K562 (cell line): Measurements from ENCODE around the gene SLC6A4. TPM values are rescaled to one million over a fixed set of nuclear protein-coding genes. Genes with fewer than 3 reads are reported as not detected.

Source experiments
- ATAC-seq: fragments of 200-7000 bp; cut with Tn5 transposase; 3 replicates; pipeline ENCODE4 v1.9.1; 2020; ENCODE audit warnings: moderate library complexity
- BruUV-seq: library from RNA; stranded (reverse); fragments of 400-500 nt; replicated peaks from 2 replicates; lab custom pipeline; 2021; lab: Mats Ljungman, UMichigan
- CTCF ChIA-PET: fragments of 300-600 bp; formaldehyde crosslinking; extraction: SDS; loops from one replicate; lab custom pipeline; 2021; ENCODE audit warnings: low intra/inter-chr PET ratio; lab: Yijun Ruan, JAX
- POLR2A ChIA-PET: fragments of 300-600, 350-650 bp; sonication (Branson Sonifier 250); formaldehyde crosslinking; extraction: SDS; loops from one replicate; lab custom pipeline; 2021; ENCODE audit warnings: antibody characterized with exemption, inconsistent platforms; lab: Yijun Ruan, JAX
- DNase-seq, 4 experiments: peaks; one replicate each; pipeline versions ENCODE4 v3.0.0 to v3.0.0-alpha.2; 2011 to 2018; ENCODE audit warnings: low spot score in 3 of 4, mixed read lengths in 3 of 4; ENCODE audit errors: extremely low read depth in 1 of 4
- FAIRE-seq: peaks from 2 replicates; lab custom pipeline; 2011; peaks lifted over from hg19 to GRCh38; lab: Jason Lieb, UNC
- H2AFZ ChIP-seq: 2 replicates; pipeline ENCODE4 v1.6.0; 2011; ENCODE audit warnings: low read depth, low read length, control low read depth, inconsistent platforms
- H3K27ac ChIP-seq: fragments of 200-600 bp; 3 replicates; pipeline ENCODE4 v1.8.0; 2011; ENCODE audit warnings: low read depth, mild to moderate bottlenecking, control low read depth, inconsistent platforms, low read length, moderate library complexity, mixed read lengths; ENCODE audit errors: extremely low read depth
- H3K27me3 ChIP-seq, 2 experiments: fragments of 300-600 bp in 1 of 2; 2 replicates in 1 of 2; 3 replicates in 1 of 2; pipeline versions ENCODE4 v1.6.0 to v1.8.0; 2011; ENCODE audit warnings: inconsistent platforms in 2 of 2, low read length in 2 of 2, mild to moderate bottlenecking in 1 of 2, mixed read lengths in 1 of 2, moderate library complexity in 1 of 2; ENCODE audit not compliant: control insufficient read depth in 2 of 2, insufficient read depth in 2 of 2
- H3K36me3 ChIP-seq: fragments of 300-600 bp; 3 replicates; pipeline ENCODE4 v1.8.0; 2011; ENCODE audit warnings: mild to moderate bottlenecking, low read length, inconsistent platforms; ENCODE audit not compliant: control insufficient read depth, insufficient read depth
- H3K4me1 ChIP-seq, 2 experiments: fragments of 200-600 bp in 1 of 2; replicated peaks in 1 of 2; 2 replicates in 1 of 2; 3 replicates in 1 of 2; pipeline versions ENCODE4 v1.5.1 to v1.8.0; 2011; ENCODE audit warnings: inconsistent platforms in 2 of 2, low read length in 2 of 2, mild to moderate bottlenecking in 1 of 2, mixed read lengths in 1 of 2, moderate library complexity in 1 of 2; ENCODE audit not compliant: control insufficient read depth in 2 of 2, insufficient read depth in 2 of 2
- H3K4me2 ChIP-seq: 2 replicates; pipeline ENCODE4 v1.6.1; 2011; ENCODE audit warnings: low read length, control low read depth, inconsistent platforms, mixed read lengths; ENCODE audit not compliant: insufficient read depth
- H3K4me3 ChIP-seq: fragments of 200-600 bp; sonication (generic), shearing (Covaris generic); 2 replicates; pipeline ENCODE4 v1.5.1; 2016; ENCODE audit warnings: control low read depth, inconsistent platforms
- H3K79me2 ChIP-seq: fragments of 200-600 bp; 3 replicates; pipeline ENCODE4 v1.8.0; 2011; ENCODE audit warnings: low read length, inconsistent platforms; ENCODE audit not compliant: control insufficient read depth, insufficient read depth
- H3K9ac ChIP-seq, 2 experiments: 2 replicates each; pipeline versions ENCODE4 v1.6.0 to v1.6.1; 2011; ENCODE audit warnings: low read depth in 2 of 2, low read length in 2 of 2, control low read depth in 1 of 2, inconsistent platforms in 1 of 2, mild to moderate bottlenecking in 1 of 2, mixed read lengths in 1 of 2; ENCODE audit not compliant: insufficient read depth in 1 of 2
- H3K9me1 ChIP-seq: one replicate; pipeline ENCODE4 v1.6.0; 2011; ENCODE audit warnings: inconsistent platforms, mild to moderate bottlenecking, low read length, moderate library complexity; ENCODE audit not compliant: control insufficient read depth, insufficient read depth
- H3K9me3 ChIP-seq: replicated peaks from 2 replicates; pipeline ENCODE4 v1.5.1; 2011; ENCODE audit warnings: low read depth, low read length, inconsistent platforms; ENCODE audit not compliant: control insufficient read depth, insufficient read depth
- H4K20me1 ChIP-seq: replicated peaks from 2 replicates; pipeline ENCODE4 v1.6.1; 2011; ENCODE audit warnings: low read length, inconsistent platforms, mixed read lengths; ENCODE audit not compliant: control insufficient read depth, insufficient read depth
- BCLAF1 ChIP-seq, 2 experiments: fragments of 450-650 bp in 1 of 2; IDR thresholded peaks; 2 replicates each; pipeline ENCODE4 v1.6.1; 2011 to 2017; ENCODE audit warnings: low read depth in 2 of 2, antibody characterized with exemption in 1 of 2, borderline replicate concordance in 1 of 2, low read length in 1 of 2, mild to moderate bottlenecking in 1 of 2, mixed read lengths in 1 of 2; ENCODE audit not compliant: control insufficient read depth in 1 of 2
- HBP1 ChIP-seq: fragments of 450-650 bp; formaldehyde crosslinking; IDR thresholded peaks from 2 replicates; pipeline ENCODE4 v1.4.0; 2022; ENCODE audit warnings: missing genetic modification characterization
- IFI16 ChIP-seq: fragments of 250-450 bp; sonication (Bioruptor Pico); IDR thresholded peaks from 2 replicates; pipeline ENCODE4 v2.1.2; 2022; ENCODE audit warnings: mild to moderate bottlenecking, inconsistent platforms
- RBM15 ChIP-seq: fragments of 200-400 bp; formaldehyde crosslinking; IDR thresholded peaks from 2 replicates; pipeline ENCODE4 v1.6.1; 2018; ENCODE audit warnings: mild to moderate bottlenecking, low read length, moderate library complexity; ENCODE audit not compliant: insufficient read depth
- WGBS: fragments of 100-300 bp; shearing (Covaris generic); methylation state at CpG from one replicate; pipeline ENCODE4 v1.1.6; 2016; ENCODE audit warnings: low coverage, mixed read lengths; ENCODE audit not compliant: insufficient coverage; ENCODE audit errors: missing lambda C conversion rate; 5-methylcytosine and 5-hydroxymethylcytosine counted together
- in situ Hi-C: fragments of 300-500 bp; cut with MboI; formaldehyde crosslinking; loops from 4 replicates; pipeline ENCODE4 v1.15.0; 2018; ENCODE audit warnings: inconsistent platforms, mixed read lengths
- intact Hi-C: fragments of 100-400 bp; cut with micrococcal nuclease; formaldehyde crosslinking; loops from 2 replicates; pipeline ENCODE4 v1.14.2; 2022
- polyA plus RNA-seq, 8 experiments: library from polyadenylated mRNA; depleted of rRNA in 4 of 8; stranded (reverse) in 5 of 8; unstranded in 3 of 8; fragments of >200 nt; fragmentation: Nextera tagmentation in 2 of 8; fragmentation: Illumina TruSeq in 1 of 8; extraction: Ambion mirVana in 2 of 8; extraction: Trizol in 1 of 8; gene quantifications; 2 replicates each; pipeline versions ENCODE4 v1.2.1 to v1.2.3, GENCODE V29; 2011 to 2014; ENCODE audit warnings: inconsistent platforms in 1 of 8, missing spikeins in 1 of 8
- total RNA-seq, 7 experiments: library from RNA; depleted of rRNA in 6 of 7; stranded (reverse); fragments of >200 nt in 6 of 7; fragmentation: Illumina TruSeq in 2 of 7; extraction: Trizol in 2 of 7; gene quantifications; 2 replicates each; pipeline versions ENCODE4 v1.2.1 to v1.2.3, GENCODE V29; 2011 to 2021; ENCODE audit warnings: low replicate concordance in 1 of 7
- TF ChIP-seq, protein P1 (sequence below): fragments of 250-450 bp; sonication (Bioruptor Pico); IDR thresholded peaks from 2 replicates; pipeline ENCODE4 v1.5.1; 2021; ENCODE audit warnings: mild to moderate bottlenecking
- TF ChIP-seq, protein P2 (sequence below), 2 experiments: fragments of 450-650 bp; IDR thresholded peaks; 2 replicates each; pipeline ENCODE4 v1.6.1; 2016; ENCODE audit warnings: mild to moderate bottlenecking in 2 of 2, borderline replicate concordance in 1 of 2, low read depth in 1 of 2, moderate library complexity in 1 of 2

The SLC6A4 gene
- total and polyA plus RNA-seq, 9 of the 15 experiments (the other 6 are each of a cell fraction or from before 2014, with no cell fraction given), result 0.05 to 0.09 (median 0.07) TPM; not detected in 6

GRCh38 chr17:30273373-30273772, 37.9 kb upstream of the SLC6A4 start:
- Histone ChIP-seq H3K9me1 (no peaks in the 10 kb centered on the region), H3K79me2 (no peaks in the 10 kb centered on the region), H4K20me1 (no peaks in the 10 kb centered on the region), H3K4me3 (no peak overlapping the region), H2AFZ (no peak overlapping the region), H3K27me3 (no peaks in the 10 kb centered on the region), H3K4me2 (no peak overlapping the region), H3K27ac (no peak overlapping the region), H3K9ac (no peak overlapping the region), H3K36me3 (peaks cover 84% of the 10 kb centered on the region), H3K9me3 (no peaks in the 10 kb centered on the region), H3K4me1 (no peaks in the 10 kb centered on the region)
- ATAC-seq (no peak), DNase-seq (no peak), FAIRE-seq (no peak)
- in situ Hi-C loops, result loop anchor here (10.0 kb wide), 1 partner anchor 159 kb away; the partner anchor contains the start of gene NSRP1
- 84% methylated on average over 6 of the region's 6 CpGs for WGBS
- POLR2A ChIA-PET, result interaction anchor here (0.8 kb wide), 1 partner anchor 16 kb away, joined by 3 read pairs; no protein-coding TSS in a partner anchor
- intact Hi-C loops, result loop anchor here (10.0 kb wide), 1 partner anchor 61 kb away; the partner anchor contains the start of gene TMIGD1
- CTCF ChIA-PET, result no interaction called here
- BruUV-seq, result no TSS peak
- no peak for TF ChIP-seq HBP1 (CRISPR knock-in tag)
- TF ChIP-seq, protein P1, sequence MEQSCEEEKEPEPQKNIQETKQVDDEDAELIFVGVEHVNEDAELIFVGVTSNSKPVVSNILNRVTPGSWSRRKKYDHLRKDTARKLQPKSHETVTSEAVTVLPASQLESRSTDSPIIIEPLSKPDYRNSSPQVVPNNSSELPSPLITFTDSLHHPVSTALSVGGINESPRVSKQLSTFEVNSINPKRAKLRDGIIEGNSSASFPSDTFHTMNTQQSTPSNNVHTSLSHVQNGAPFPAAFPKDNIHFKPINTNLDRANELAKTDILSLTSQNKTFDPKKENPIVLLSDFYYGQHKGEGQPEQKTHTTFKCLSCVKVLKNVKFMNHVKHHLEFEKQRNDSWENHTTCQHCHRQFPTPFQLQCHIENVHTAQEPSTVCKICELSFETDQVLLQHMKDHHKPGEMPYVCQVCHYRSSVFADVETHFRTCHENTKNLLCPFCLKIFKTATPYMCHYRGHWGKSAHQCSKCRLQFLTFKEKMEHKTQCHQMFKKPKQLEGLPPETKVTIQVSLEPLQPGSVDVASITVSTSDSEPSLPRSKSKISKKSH (CRISPR knock-in tag), result no peak
- TF ChIP-seq, protein P2, sequence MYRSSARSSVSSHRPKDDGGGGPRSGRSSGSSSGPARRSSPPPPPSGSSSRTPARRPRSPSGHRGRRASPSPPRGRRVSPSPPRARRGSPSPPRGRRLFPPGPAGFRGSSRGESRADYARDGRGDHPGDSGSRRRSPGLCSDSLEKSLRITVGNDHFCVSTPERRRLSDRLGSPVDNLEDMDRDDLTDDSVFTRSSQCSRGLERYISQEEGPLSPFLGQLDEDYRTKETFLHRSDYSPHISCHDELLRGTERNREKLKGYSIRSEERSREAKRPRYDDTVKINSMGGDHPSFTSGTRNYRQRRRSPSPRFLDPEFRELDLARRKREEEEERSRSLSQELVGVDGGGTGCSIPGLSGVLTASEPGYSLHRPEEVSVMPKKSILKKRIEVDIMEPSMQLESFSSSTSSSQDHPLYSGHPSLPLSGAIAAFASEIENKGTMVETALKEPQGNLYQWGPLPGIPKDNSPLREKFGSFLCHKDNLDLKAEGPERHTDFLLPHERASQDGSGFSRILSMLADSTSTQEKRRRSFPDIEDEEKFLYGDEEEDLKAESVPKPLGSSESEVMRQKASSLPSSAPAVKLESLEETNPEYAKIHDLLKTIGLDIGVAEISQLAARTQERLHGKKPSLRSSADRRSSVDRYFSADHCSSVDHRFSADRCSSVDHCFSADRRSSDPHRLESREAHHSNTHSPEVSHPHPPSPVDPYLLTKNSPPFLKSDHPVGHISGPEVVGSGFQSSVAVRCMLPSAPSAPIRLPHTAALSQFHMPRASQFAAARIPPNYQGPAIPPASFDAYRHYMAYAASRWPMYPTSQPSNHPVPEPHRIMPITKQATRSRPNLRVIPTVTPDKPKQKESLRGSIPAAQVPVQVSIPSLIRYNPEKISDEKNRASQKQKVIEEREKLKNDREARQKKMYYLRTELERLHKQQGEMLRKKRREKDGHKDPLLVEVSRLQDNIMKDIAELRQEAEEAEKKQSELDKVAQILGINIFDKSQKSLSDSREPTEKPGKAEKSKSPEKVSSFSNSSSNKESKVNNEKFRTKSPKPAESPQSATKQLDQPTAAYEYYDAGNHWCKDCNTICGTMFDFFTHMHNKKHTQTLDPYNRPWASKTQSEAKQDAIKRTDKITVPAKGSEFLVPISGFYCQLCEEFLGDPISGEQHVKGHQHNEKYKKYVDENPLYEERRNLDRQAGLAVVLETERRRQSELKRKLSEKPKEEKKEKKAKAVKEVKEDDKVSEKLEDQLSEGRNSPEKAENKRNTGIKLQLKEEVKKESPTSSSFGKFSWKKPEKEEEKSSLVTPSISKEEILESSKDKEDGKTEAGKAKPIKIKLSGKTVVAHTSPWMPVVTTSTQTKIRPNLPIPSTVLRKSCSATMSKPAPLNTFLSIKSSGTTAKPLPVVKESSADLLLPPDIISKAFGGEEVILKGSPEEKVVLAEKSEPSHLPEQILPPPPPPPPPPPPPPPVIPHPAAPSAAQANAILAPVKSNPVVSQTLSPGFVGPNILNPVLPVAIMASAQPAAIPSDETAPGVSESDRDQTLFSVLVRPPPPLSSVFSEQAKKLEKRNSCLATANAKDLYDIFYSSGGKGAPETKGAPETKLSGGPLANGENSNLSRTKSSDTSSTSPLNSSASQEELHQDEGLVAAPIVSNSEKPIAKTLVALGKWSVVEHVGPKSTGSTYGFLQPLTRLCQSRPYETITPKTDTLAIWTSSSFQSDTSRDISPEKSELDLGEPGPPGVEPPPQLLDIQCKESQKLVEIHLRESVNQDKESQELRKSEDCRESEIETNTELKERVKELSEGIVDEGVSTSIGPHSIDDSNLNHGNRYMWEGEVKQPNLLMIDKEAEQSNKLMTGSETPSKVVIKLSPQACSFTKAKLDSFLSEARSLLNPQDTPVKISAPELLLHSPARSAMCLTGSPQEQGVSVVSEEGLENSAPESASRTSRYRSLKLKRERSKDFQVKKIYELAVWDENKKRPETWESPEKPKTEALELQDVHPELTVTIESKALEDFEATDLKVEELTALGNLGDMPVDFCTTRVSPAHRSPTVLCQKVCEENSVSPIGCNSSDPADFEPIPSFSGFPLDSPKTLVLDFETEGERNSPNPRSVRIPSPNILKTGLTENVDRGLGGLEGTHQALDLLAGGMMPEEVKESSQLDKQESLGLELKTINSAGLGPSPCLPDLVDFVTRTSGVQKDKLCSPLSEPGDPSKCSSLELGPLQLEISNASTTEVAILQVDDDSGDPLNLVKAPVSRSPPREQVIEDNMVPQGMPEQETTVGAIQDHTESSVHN (IDR thresholded peaks at IDR 0.05; ENCODE audit: borderline replicate concordance in 1 of 2, low read depth in 1 of 2), result no peak
- TF ChIP-seq IFI16 (CRISPR knock-in tag), result no peak
- TF ChIP-seq RBM15, result no peak
- no peak for TF ChIP-seq BCLAF1 (IDR thresholded peaks at IDR 0.05; ENCODE audit: borderline replicate concordance in 1 of 2, control insufficient read depth in 1 of 2, low read depth in 2 of 2, low read length in 1 of 2)
